Nephron progenitor cell (in vitro differentiated cells): ENCODE measurements around the gene EVX2.
A peak's percentile ranks its signal among the peaks of the same experiment; 100 is the strongest.

Source experiments
- DNase-seq: peaks from one replicate; pipeline ENCODE4 v3.0.0; 2021
- H3K27ac Mint-ChIP-seq: 2 replicates; pipeline ENCODE4 v1.8.0; 2021; ENCODE audit warnings: mild to moderate bottlenecking, moderate library complexity, mixed read lengths
- H3K27me3 Mint-ChIP-seq: 2 replicates; pipeline ENCODE4 v1.8.0; 2021; ENCODE audit warnings: mild to moderate bottlenecking, low read depth, mixed read lengths; ENCODE audit not compliant: poor library complexity
- H3K36me3 Mint-ChIP-seq: 2 replicates; pipeline ENCODE4 v1.8.0; 2021; ENCODE audit warnings: low read depth, mixed read lengths
- H3K4me1 Mint-ChIP-seq: 2 replicates; pipeline ENCODE4 v1.8.0; 2021; ENCODE audit warnings: mixed read lengths
- H3K4me3 Mint-ChIP-seq: 2 replicates; pipeline ENCODE4 v1.8.0; 2021; ENCODE audit warnings: mild to moderate bottlenecking, moderate library complexity, mixed read lengths
- H3K9me3 Mint-ChIP-seq: 2 replicates; pipeline ENCODE4 v1.8.0; 2021; ENCODE audit warnings: mild to moderate bottlenecking, moderate library complexity, mixed read lengths
- TF ChIP-seq, protein P1 (sequence below): fragments of 200-600 bp; sonication (generic); IDR thresholded peaks from 2 replicates; pipeline ENCODE4 v1.5.0; 2021; ENCODE audit warnings: antibody characterized with exemption

Gene EVX2

DNA sequence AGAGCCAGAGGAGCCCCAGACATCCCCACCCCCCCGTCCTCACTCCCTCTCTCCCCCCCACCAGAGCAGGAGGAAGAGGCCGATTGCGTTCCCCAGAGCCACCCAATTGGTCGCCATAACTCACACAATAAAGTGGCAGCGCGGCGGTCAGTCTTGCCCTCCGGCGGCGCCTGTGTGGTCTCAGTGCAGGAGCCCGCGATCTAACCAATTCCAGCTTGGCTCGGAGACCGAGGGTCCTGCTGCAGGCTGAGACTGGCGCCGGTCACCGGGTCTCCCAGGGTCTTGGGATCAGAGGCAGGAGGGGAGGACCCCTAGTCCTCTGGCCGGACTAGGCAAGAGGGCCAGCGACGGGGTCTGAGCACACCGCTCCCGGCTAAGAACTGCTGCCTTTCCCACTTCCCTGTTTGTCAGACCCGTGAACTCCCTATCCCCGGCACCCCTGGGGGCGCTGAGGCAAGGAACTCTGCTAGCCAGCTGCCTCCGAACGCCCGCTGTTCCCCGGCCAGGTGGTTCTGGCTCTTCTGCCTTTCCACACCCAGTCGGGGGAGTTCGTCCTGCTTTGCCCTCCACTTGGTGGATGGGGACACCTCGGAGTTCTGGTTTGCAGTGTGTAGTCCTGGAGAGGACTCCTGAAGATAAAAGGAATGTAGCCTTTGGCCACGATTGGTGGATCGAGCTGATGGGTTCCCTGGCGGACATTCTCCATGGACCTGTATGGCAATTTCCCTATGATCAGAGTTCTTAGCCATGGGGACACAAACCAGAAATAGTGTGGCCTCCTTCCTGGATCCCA, 14.8 kb upstream of the EVX2 start:
- Mint-ChIP-seq H3K9me3 (peaks cover 4% of the 10 kb centered on the region), H3K4me1 (peaks cover 45% of the 10 kb centered on the region), H3K4me3 (peak overlapping the region; percentile 60), H3K27me3 (peaks cover 100% of the 10 kb centered on the region), H3K27ac (no peak overlapping the region), H3K36me3 (no peaks in the 10 kb centered on the region)
- DNase-seq: peak; percentile 70
- TF ChIP-seq, protein P1, sequence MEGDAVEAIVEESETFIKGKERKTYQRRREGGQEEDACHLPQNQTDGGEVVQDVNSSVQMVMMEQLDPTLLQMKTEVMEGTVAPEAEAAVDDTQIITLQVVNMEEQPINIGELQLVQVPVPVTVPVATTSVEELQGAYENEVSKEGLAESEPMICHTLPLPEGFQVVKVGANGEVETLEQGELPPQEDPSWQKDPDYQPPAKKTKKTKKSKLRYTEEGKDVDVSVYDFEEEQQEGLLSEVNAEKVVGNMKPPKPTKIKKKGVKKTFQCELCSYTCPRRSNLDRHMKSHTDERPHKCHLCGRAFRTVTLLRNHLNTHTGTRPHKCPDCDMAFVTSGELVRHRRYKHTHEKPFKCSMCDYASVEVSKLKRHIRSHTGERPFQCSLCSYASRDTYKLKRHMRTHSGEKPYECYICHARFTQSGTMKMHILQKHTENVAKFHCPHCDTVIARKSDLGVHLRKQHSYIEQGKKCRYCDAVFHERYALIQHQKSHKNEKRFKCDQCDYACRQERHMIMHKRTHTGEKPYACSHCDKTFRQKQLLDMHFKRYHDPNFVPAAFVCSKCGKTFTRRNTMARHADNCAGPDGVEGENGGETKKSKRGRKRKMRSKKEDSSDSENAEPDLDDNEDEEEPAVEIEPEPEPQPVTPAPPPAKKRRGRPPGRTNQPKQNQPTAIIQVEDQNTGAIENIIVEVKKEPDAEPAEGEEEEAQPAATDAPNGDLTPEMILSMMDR: no peak

DNA sequence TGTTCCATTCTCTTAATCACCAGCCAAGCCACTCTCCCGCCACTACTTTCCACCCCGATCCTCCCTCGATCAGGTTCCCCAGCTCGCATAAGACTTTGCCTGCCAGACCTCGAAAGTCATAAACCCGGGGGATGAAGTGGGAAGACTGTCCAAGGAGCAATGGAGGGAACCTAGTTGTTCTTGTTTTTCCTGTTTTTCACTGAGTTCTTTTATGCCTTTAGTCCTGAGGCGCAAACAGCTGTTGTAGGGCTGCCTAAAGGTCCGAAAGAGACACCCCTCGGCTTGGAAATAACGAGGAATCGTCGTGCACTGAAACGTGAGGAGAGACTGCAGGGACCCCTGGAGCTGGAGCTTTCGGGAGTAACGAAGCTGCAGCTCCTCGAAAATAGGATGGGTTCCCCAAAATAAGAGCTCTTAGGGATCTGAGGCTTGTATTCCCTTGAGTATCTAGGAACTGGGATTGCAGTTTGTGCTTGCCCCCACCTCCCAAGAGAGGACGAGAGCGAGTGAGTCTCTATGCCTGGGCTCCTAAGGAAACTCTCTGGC, 14.1 kb upstream of the EVX2 start:
- Mint-ChIP-seq H3K36me3 (no peaks in the 10 kb centered on the region), H3K4me3 (peak overlapping the region; percentile 60), H3K9me3 (peaks cover 6% of the 10 kb centered on the region), H3K27ac (no peak overlapping the region), H3K4me1 (peaks cover 49% of the 10 kb centered on the region), H3K27me3 (peaks cover 100% of the 10 kb centered on the region)
- TF ChIP-seq, protein P1: peak; percentile 38
- DNase-seq: no peak

DNA sequence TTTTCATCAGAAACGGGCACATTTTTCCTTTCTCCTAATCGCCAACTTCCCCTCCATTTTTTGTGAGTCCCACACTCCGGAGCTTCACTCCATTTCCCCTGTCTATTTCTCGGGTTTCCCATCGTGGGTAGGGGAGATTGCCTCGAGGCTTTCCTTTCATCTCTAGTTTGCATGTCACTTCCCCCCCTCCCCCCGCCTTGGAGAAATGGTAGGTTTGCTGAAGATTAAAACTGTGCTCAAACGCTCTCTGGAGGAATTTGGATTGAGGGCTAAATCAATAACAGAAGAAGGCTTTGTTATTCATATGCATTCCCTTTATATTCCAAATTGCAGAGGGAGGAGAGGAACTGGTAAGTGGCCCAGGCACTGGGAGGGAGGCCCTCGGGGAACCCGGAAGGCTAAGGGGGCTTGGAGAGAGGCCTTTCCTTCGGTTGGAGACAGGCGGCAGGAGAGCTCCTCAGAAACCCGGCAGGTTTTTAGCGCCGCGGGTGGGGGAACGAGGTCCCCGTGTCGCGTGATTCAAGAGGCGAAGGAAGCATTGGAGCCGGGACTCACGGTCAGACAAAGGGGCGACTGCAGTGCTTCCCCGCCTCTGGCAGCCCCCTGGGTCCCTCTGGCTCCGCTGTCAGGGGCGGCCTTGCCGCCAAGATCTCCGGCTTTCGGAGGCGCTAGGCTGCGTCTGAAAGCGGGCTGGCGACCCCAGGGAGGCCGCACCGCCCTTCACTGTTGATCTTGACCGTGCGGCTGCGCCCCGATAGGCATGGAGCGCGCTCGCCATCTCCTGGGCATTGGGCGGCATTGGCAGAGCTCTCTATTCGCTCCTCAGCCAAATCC, 13.4 kb upstream of the EVX2 start:
- no peaks in the 10 kb centered on the region for H3K36me3 Mint-ChIP-seq
- peaks cover 95% of the 10 kb centered on the region for H3K27me3 Mint-ChIP-seq
- peaks cover 6% of the 10 kb centered on the region for H3K9me3 Mint-ChIP-seq
- peaks cover 48% of the 10 kb centered on the region for H3K4me1 Mint-ChIP-seq
- peak overlapping the region; percentile 60 for H3K4me3 Mint-ChIP-seq
- DNase-seq: peak; percentile 84
- H3K27ac Mint-ChIP-seq: no peak overlapping the region
- TF ChIP-seq, protein P1: peak; percentile 90

DNA sequence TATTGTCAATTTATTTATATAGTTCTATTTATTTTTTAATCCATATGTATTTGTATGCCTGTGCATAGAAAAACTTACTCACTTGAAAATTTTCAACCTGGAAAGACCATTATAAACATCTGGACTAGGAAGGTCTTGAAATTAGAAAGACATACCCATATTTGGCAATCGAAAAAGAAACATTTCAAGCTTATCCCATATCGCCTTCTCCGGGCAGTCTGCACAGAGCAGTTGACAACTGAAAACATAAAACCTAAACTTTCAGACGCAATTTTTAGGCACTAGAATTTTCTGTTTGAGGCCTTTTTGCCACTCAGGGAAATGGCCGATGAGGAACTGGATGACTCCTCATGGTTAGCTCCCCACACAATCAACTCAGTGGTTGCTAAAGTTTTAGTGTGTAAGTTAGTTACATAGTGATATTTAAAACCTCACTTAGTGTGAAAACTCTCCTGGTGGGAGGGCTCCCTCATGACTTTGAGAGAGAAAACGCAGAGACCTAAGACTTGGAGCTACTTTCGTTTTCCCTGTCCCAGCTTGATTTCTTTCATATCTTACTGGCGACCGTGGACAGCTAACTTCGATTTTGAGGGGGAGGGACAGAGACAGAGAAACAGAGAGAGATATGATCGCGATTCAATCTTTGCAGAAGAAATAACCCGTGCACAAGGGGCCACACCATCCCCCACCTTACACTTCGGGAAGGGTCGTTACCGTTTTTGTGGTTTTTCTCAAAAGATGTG, 12.7 kb upstream of the EVX2 start:
- H3K4me1 Mint-ChIP-seq: peaks cover 48% of the 10 kb centered on the region
- DNase-seq: no peak
- peaks cover 6% of the 10 kb centered on the region for H3K9me3 Mint-ChIP-seq
- TF ChIP-seq, protein P1: no peak
- H3K27ac Mint-ChIP-seq: no peak overlapping the region
- peaks cover 95% of the 10 kb centered on the region for H3K27me3 Mint-ChIP-seq
- no peaks in the 10 kb centered on the region for H3K36me3 Mint-ChIP-seq
- H3K4me3 Mint-ChIP-seq: peak overlapping the region; percentile 54

DNA sequence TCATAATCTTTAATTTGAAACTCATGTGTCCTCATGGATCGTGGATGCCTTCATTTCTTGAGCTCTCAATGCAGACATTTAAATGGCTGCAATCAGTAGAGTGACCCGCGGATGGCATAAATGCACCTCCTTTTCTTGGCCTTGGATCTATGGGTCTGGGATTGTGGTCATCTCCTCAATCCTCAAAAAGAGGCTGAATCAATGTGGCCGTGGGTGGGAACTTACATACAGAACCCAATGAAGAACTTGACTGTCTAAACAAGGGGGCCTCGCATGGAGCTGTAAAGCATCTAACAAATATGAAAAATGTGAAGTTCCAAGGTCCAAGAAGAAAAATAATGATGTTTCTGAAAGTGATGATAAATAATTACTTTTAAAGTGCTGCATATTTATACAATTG, 11.7 kb upstream of the EVX2 start:
- peaks cover 6% of the 10 kb centered on the region for H3K9me3 Mint-ChIP-seq
- peaks cover 46% of the 10 kb centered on the region for H3K4me1 Mint-ChIP-seq
- TF ChIP-seq, protein P1: no peak
- H3K27ac Mint-ChIP-seq: no peak overlapping the region
- H3K36me3 Mint-ChIP-seq: no peaks in the 10 kb centered on the region
- peaks cover 95% of the 10 kb centered on the region for H3K27me3 Mint-ChIP-seq
- H3K4me3 Mint-ChIP-seq: no peak overlapping the region
- DNase-seq: no peak
